ENCODE data around the gene CPNE8.

GRCh38 chr12:38898001-38898684 lies 7.2 kb downstream of the CPNE8 start:
- no peak for TF ChIP-seq POLR2AphosphoS5 (IDR thresholded peaks at IDR 0.05)
- TF ChIP-seq REST (IDR thresholded peaks at IDR 0.05; ENCODE audit: borderline replicate concordance) = no peak
- TF ChIP-seq EP300 (conservative IDR thresholded peaks at IDR 0.05; ENCODE audit: poor library complexity, severe bottlenecking) = no peak
- TF ChIP-seq EZH2 (IDR thresholded peaks at IDR 0.05; ENCODE audit: borderline replicate concordance, insufficient read depth, low read length, poor library complexity, severe bottlenecking) = no peak
- TF ChIP-seq CTCF (IDR thresholded peaks at IDR 0.05; ENCODE audit: poor library complexity, severe bottlenecking) = no peak
- no peak for TF ChIP-seq TAF1 (IDR thresholded peaks at IDR 0.05; ENCODE audit: low read depth)
- no peak for TF ChIP-seq RAD21 (conservative IDR thresholded peaks at IDR 0.05)
- no peak for TF ChIP-seq SMC3 (conservative IDR thresholded peaks at IDR 0.05; ENCODE audit: poor library complexity)

Data from neural cell (in vitro differentiated cells).